Gastroesophageal sphincter (tissue), 3 donors: ENCODE results near the gene FCGBP.
"Not testable (repeated sequence)": the region's sequence is repeated elsewhere in the genome, so short reads cannot be mapped to it uniquely, and the experiment has no call there.

ENCODE experiments used
- POLR2A ChIP-seq, 2 donors: fragments of 450-650 bp; IDR thresholded peaks; one replicate each; pipeline ENCODE4 v1.6.1; 2017; ENCODE audit warnings: antibody characterized with exemption in 2 of 2, mild to moderate bottlenecking in 2 of 2, moderate library complexity in 1 of 2
- POLR2AphosphoS5 ChIP-seq: sonication (generic); formaldehyde crosslinking; IDR thresholded peaks from one replicate; pipeline ENCODE4 v1.6.1; 2017; ENCODE audit warnings: antibody characterized with exemption
- TF ChIP-seq, protein P1 (sequence below), 4 experiments: fragments of 200-600 bp in 2 of 4; fragments of 450-650 bp in 2 of 4; sonication (generic) in 1 of 4; IDR thresholded peaks; one replicate each; pipeline ENCODE4 v1.5.1; 2017 to 2019; ENCODE audit warnings: antibody characterized with exemption in 4 of 4, mild to moderate bottlenecking in 2 of 4, moderate library complexity in 2 of 4

DNA sequence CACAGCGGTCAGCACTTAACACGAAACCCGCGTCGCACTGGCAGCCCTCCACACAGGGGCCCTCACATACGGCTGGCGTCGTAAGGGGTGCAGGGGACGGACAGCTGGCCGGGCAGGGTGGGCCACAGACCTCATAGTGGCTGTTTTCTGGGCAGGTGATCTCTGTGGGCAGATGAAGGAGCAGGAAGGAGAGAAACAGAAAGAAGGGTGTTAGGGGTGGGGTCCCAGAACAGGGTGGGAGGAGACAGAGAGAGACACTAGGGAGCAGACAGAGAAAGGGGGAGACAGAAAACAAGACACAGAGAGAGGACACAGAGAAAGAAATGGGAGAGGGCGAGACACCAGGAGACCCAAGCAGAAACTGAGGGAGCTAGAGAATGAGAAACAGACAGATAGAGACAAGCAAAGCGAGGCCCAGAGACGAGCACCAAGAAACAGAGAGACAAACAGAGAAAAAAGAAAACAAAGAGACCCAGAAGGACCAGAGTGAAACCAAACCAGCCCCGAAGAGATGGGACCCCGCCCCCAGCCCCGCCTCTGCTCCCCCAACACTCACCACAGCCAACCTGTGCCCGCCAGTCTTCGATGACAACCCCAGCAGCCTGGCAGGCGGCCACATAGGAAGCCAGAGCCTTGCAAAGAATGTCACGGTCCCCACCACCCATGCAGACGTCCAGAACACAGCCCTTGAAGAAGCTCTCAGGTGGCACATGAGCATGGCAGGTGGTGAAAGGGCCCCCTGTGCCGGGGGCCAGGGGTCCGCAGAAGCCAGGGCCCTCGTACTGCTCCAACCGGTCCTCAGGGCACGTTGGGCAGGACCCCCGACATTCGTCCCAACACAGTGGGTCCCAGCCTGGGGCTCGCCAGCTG lies 40.8 kb downstream of the FCGBP start:
- TF ChIP-seq, protein P1, sequence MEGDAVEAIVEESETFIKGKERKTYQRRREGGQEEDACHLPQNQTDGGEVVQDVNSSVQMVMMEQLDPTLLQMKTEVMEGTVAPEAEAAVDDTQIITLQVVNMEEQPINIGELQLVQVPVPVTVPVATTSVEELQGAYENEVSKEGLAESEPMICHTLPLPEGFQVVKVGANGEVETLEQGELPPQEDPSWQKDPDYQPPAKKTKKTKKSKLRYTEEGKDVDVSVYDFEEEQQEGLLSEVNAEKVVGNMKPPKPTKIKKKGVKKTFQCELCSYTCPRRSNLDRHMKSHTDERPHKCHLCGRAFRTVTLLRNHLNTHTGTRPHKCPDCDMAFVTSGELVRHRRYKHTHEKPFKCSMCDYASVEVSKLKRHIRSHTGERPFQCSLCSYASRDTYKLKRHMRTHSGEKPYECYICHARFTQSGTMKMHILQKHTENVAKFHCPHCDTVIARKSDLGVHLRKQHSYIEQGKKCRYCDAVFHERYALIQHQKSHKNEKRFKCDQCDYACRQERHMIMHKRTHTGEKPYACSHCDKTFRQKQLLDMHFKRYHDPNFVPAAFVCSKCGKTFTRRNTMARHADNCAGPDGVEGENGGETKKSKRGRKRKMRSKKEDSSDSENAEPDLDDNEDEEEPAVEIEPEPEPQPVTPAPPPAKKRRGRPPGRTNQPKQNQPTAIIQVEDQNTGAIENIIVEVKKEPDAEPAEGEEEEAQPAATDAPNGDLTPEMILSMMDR (IDR thresholded peaks at IDR 0.05) = not testable (repeated sequence)
- TF ChIP-seq POLR2A (IDR thresholded peaks at IDR 0.05); POLR2AphosphoS5: not testable (repeated sequence)
